ENCODE results near the gene ZNF783. TPM values are rescaled to one million over a fixed set of nuclear protein-coding genes. Genes with fewer than 3 reads are reported as not detected.
"Not testable (repeated sequence)": the region's sequence is repeated elsewhere in the genome, so short reads cannot be mapped to it uniquely, and the experiment has no call there.

ZNF783 gene
- total RNA-seq, 1 donor from 2014 or later = 19.0 TPM

DNA sequence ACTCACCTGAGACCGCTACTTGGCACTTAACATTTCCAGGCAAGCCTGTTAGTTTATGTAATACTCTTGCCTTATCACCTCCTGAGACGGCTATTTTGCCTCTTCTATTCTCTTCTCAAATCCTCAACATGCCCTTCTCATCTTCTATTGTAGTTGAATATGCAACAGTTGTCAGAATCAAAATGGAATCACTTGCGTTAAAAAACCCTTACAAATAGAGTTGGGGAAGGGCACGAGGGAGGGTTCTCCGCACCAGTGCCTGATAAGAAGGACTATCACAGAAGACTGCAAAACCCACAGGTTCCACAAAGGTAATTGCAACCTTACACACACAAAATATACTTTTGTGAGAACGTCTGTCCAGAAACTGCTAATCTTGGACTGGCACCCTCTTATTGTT, 57.4 kb downstream of the ZNF783 start:
- no peak overlapping the region for H3K4me3 Mint-ChIP-seq (ENCODE audit: unreplicated experiment)
- TF ChIP-seq, protein P1, sequence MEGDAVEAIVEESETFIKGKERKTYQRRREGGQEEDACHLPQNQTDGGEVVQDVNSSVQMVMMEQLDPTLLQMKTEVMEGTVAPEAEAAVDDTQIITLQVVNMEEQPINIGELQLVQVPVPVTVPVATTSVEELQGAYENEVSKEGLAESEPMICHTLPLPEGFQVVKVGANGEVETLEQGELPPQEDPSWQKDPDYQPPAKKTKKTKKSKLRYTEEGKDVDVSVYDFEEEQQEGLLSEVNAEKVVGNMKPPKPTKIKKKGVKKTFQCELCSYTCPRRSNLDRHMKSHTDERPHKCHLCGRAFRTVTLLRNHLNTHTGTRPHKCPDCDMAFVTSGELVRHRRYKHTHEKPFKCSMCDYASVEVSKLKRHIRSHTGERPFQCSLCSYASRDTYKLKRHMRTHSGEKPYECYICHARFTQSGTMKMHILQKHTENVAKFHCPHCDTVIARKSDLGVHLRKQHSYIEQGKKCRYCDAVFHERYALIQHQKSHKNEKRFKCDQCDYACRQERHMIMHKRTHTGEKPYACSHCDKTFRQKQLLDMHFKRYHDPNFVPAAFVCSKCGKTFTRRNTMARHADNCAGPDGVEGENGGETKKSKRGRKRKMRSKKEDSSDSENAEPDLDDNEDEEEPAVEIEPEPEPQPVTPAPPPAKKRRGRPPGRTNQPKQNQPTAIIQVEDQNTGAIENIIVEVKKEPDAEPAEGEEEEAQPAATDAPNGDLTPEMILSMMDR (IDR thresholded peaks at IDR 0.05) = no peak
- H3K4me1 Mint-ChIP-seq (ENCODE audit: low read depth) = peaks cover 15% of the 10 kb centered on the region
- H3K9me3 Mint-ChIP-seq (ENCODE audit: low read depth) = peaks cover 15% of the 10 kb centered on the region
- H3K27ac Mint-ChIP-seq (ENCODE audit: unreplicated experiment) = no peak overlapping the region
- no peaks in the 10 kb centered on the region for H3K36me3 Mint-ChIP-seq (ENCODE audit: low read depth)
- no peak for DNase-seq (ENCODE audit: low spot score)
- H3K27me3 Mint-ChIP-seq (ENCODE audit: low read depth) = peaks cover 21% of the 10 kb centered on the region

DNA sequence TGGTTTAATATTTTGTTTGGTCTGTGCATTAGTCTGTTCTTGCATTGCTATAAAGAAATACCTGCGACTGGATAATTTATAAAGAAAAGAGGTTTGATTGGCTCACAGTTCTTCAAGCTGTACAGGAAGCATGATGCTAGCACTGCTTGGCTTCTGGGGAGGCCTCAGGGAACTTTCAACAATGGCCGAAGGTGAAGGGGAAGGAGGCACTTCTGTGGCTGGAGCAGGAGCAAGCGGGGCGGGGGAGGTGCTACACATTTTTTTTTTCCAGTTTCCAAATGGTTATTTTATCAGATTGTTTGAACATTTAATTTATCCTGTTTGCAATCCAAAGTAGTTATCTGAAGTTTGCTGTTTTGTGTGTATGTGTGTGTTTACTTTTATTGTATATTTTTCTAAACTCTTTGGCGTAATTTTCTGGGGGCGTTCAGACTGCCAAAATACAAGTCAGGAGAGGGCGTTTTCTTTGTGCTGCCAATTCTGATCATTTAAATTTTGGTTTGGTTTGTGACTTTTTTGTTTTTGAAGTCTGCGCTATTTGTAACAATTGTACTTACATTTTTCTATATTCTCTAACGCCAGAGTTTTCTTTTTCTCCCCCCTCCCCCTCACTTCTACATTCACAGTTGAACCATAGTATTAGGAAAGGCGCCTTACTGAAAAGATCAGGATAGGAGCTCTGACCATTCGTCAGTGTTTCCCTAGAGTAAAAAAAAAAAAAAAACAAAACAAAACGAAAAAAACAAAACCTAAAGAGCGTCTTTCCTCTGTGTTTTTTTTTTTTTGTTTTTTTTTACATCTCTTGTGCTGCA, 58.5 kb downstream of the ZNF783 start:
- H3K27me3 Mint-ChIP-seq (ENCODE audit: low read depth) = peaks cover 18% of the 10 kb centered on the region
- no peak overlapping the region for H3K27ac Mint-ChIP-seq (ENCODE audit: unreplicated experiment)
- peaks cover 15% of the 10 kb centered on the region for H3K4me1 Mint-ChIP-seq (ENCODE audit: low read depth)
- H3K36me3 Mint-ChIP-seq (ENCODE audit: low read depth) = no peaks in the 10 kb centered on the region
- TF ChIP-seq, protein P1 (IDR thresholded peaks at IDR 0.05) = no peak
- DNase-seq (ENCODE audit: low spot score) = no peak
- H3K9me3 Mint-ChIP-seq (ENCODE audit: low read depth) = peaks cover 12% of the 10 kb centered on the region
- H3K4me3 Mint-ChIP-seq (ENCODE audit: unreplicated experiment) = no peak overlapping the region

GRCh38 chr7:149321125-149321905, 59.3 kb downstream of the ZNF783 start:
- Mint-ChIP-seq H3K27me3 (ENCODE audit: low read depth) (peaks cover 13% of the 10 kb centered on the region), H3K4me3 (ENCODE audit: unreplicated experiment) (peak overlapping the region; percentile 54), H3K4me1 (ENCODE audit: low read depth) (peaks cover 15% of the 10 kb centered on the region)
- not testable (repeated sequence) for H3K9me3 Mint-ChIP-seq (ENCODE audit: low read depth); H3K27ac Mint-ChIP-seq (ENCODE audit: unreplicated experiment); H3K36me3 Mint-ChIP-seq (ENCODE audit: low read depth); DNase-seq (ENCODE audit: low spot score)

DNA sequence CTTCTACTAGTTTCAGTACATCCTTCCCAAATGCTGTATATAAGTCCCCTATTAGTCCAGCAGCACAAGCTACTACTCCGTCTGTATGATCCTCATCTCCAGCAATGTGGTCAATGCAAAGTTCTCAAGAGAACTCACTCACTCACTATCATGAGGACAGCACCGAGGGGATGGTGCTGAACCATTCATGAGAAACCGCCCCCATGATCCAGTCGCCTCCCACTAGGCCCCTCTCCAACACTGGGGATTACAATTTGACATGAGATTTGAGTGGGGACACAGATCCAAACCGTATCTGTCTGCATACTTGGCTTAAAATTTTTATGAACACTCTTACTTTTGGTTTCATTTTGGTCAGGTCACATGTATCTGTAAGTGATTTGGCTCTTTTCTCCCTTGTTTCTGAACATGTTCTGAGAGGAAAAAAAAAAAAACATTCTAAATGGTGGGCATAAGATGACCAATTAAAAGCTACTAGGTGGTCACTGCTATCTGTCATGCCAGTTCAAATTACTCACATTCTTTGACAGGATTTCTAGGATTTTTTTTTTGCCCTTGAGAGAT, 60.1 kb downstream of the ZNF783 start:
- no peak for DNase-seq (ENCODE audit: low spot score)
- no peaks in the 10 kb centered on the region for H3K36me3 Mint-ChIP-seq (ENCODE audit: low read depth)
- peak overlapping the region; percentile 54 for H3K4me3 Mint-ChIP-seq (ENCODE audit: unreplicated experiment)
- peaks cover 15% of the 10 kb centered on the region for H3K4me1 Mint-ChIP-seq (ENCODE audit: low read depth)
- TF ChIP-seq, protein P1 (IDR thresholded peaks at IDR 0.05) = no peak
- peaks cover 7% of the 10 kb centered on the region for H3K27me3 Mint-ChIP-seq (ENCODE audit: low read depth)
- peaks cover 4% of the 10 kb centered on the region for H3K9me3 Mint-ChIP-seq (ENCODE audit: low read depth)
- peak overlapping the region; percentile 75 for H3K27ac Mint-ChIP-seq (ENCODE audit: unreplicated experiment)

- Mint-ChIP-seq H3K4me3 (ENCODE audit: unreplicated experiment) (peak overlapping the region; percentile 54), H3K4me1 (ENCODE audit: low read depth) (peaks cover 15% of the 10 kb centered on the region), H3K27ac (ENCODE audit: unreplicated experiment) (peak overlapping the region; percentile 75), H3K27me3 (ENCODE audit: low read depth) (peaks cover 2% of the 10 kb centered on the region), H3K36me3 (ENCODE audit: low read depth) (no peaks in the 10 kb centered on the region), H3K9me3 (ENCODE audit: low read depth) (peaks cover 4% of the 10 kb centered on the region)
- no peak for DNase-seq (ENCODE audit: low spot score)
- TF ChIP-seq, protein P1 (IDR thresholded peaks at IDR 0.05) = no peak
Observed at GRCh38 chr7:149322737-149323136, 60.7 kb downstream of the ZNF783 start.
